Neural progenitor cell (in vitro differentiated cells): ENCODE data around the gene TFE3. TPM values are rescaled to one million over a fixed set of nuclear protein-coding genes. Genes with fewer than 3 reads are reported as not detected.

Experiments
- DNase-seq: peaks from one replicate; pipeline ENCODE4 v3.0.0-alpha.2; 2016; ENCODE audit warnings: low spot score
- H2AFZ ChIP-seq: fragments of 200-600 bp; sonication (generic); replicated peaks from 2 replicates; pipeline ENCODE4 v1.6.1; 2016; ENCODE audit warnings: antibody characterized with exemption
- H3F3A ChIP-seq: fragments of 200-600 bp; sonication (generic); 2 replicates; pipeline ENCODE4 v1.6.1; 2016; ENCODE audit warnings: antibody characterized with exemption, low read depth
- H3K27ac ChIP-seq: fragments of 200-600 bp; sonication (generic); 2 replicates; pipeline ENCODE4 v1.5.1; 2016; ENCODE audit warnings: mild to moderate bottlenecking
- H3K27me3 ChIP-seq: fragments of 200-600 bp; sonication (generic); 2 replicates; pipeline ENCODE4 v1.6.1; 2016; ENCODE audit warnings: mild to moderate bottlenecking, moderate library complexity
- H3K36me3 ChIP-seq: fragments of 200-600 bp; sonication (generic); 2 replicates; pipeline ENCODE4 v1.5.1; 2016
- H3K4me1 ChIP-seq: fragments of 200-600 bp; sonication (generic); 2 replicates; pipeline ENCODE4 v1.6.1; 2016; ENCODE audit warnings: mixed run types
- H3K4me2 ChIP-seq: fragments of 200-600 bp; sonication (generic); 2 replicates; pipeline ENCODE4 v1.6.1; 2016
- H3K4me3 ChIP-seq: fragments of 200-600 bp; sonication (generic); 2 replicates; pipeline ENCODE4 v1.5.1; 2016
- H3K79me2 ChIP-seq: fragments of 200-600 bp; sonication (generic); 2 replicates; pipeline ENCODE4 v1.6.1; 2016; ENCODE audit warnings: low read depth
- H3K9ac ChIP-seq: fragments of 200-600 bp; sonication (generic); 2 replicates; pipeline ENCODE4 v1.6.1; 2016
- H3K9me3 ChIP-seq: fragments of 200-600 bp; sonication (generic); 2 replicates; pipeline ENCODE4 v1.5.1; 2016; ENCODE audit warnings: low read depth
- H4K20me1 ChIP-seq: fragments of 200-600 bp; sonication (generic); 2 replicates; pipeline ENCODE4 v1.6.1; 2016; ENCODE audit warnings: low read depth
- H3K27ac Mint-ChIP-seq: 3 replicates; pipeline ENCODE4 v1.8.0; 2021; ENCODE audit warnings: mixed read lengths
- H3K27me3 Mint-ChIP-seq: 2 replicates; pipeline ENCODE4 v1.8.0; 2022; ENCODE audit warnings: low read depth, mild to moderate bottlenecking, inconsistent platforms, moderate library complexity, mixed read lengths; ENCODE audit not compliant: insufficient read depth
- H3K36me3 Mint-ChIP-seq: 3 replicates; pipeline ENCODE4 v1.8.0; 2021; ENCODE audit warnings: mixed read lengths
- H3K4me1 Mint-ChIP-seq: 3 replicates; pipeline ENCODE4 v1.8.0; 2021; ENCODE audit warnings: mixed read lengths
- H3K4me3 Mint-ChIP-seq: 3 replicates; pipeline ENCODE4 v1.8.0; 2021; ENCODE audit warnings: mild to moderate bottlenecking, moderate library complexity, mixed read lengths
- H3K9me3 Mint-ChIP-seq: 3 replicates; pipeline ENCODE4 v1.8.0; 2020; ENCODE audit warnings: mixed read lengths
- CTCF ChIP-seq: fragments of 200-600 bp; sonication (generic); IDR thresholded peaks from 2 replicates; pipeline ENCODE4 v1.5.1; 2017; ENCODE audit warnings: antibody characterized with exemption, mild to moderate bottlenecking
- EZH2 ChIP-seq: fragments of 200-600 bp; sonication (generic); IDR thresholded peaks from 2 replicates; pipeline ENCODE4 v1.6.1; 2017; ENCODE audit warnings: antibody characterized with exemption, mild to moderate bottlenecking, moderate library complexity
- EZH2phosphoT487 ChIP-seq: fragments of 200-600 bp; sonication (generic); IDR thresholded peaks from 2 replicates; pipeline ENCODE4 v1.6.1; 2017; ENCODE audit warnings: antibody characterized with exemption
- total RNA-seq: library from RNA; depleted of rRNA; stranded (reverse); fragments of >200 nt; gene quantifications from 2 replicates; pipeline ENCODE4 v1.2.3, GENCODE V29; 2015; ENCODE audit warnings: low replicate concordance

TFE3 gene
- total RNA-seq, 1 donor from 2014 or later = 7.9 TPM

- Histone ChIP-seq H3K4me1 (no peaks in the 10 kb centered on the region), H3K4me3 (peak within 1 kb of the TSS; percentile 58), H3F3A (no peaks in the 10 kb centered on the region), H3K27ac (peak within 1 kb of the TSS; percentile 67), H3K9ac (peak within 1 kb of the TSS; percentile 82), H3K79me2 (no peaks in the 10 kb centered on the region), H3K9me3 (no peaks in the 10 kb centered on the region), H3K27me3 (no peaks in the 10 kb centered on the region), H4K20me1 (no peaks in the 10 kb centered on the region), H3K4me2 (peak within 1 kb of the TSS; percentile 77), H3K36me3 (no peaks in the 10 kb centered on the region), H2AFZ (peak within 1 kb of the TSS; percentile 65)
- H3K27me3 Mint-ChIP-seq = no peaks in the 10 kb centered on the region
- H3K36me3 Mint-ChIP-seq = peaks cover 3% of the 10 kb centered on the region
- peak within 1 kb of the TSS; percentile 89 for H3K4me3 Mint-ChIP-seq
- no peak for TF ChIP-seq EZH2
- no peak for TF ChIP-seq EZH2phosphoT487
- TF ChIP-seq CTCF = no peak
- peaks cover 4% of the 10 kb centered on the region for H3K4me1 Mint-ChIP-seq
- peak; percentile 65 for DNase-seq
- peak within 1 kb of the TSS; percentile 93 for H3K27ac Mint-ChIP-seq
- peaks cover 15% of the 10 kb centered on the region for H3K9me3 Mint-ChIP-seq
Observed at GRCh38 chrX:49079489-49080428, 36.6 kb upstream of the TFE3 start, which contains the start of gene WDR45. WDR45 (minus strand) TSS chrX:49079887; CDS start chrX:49078095, 1,792 bp downstream.

GRCh38 chrX:49077941-49078340 is 34.8 kb upstream of the TFE3 start:
- no peak for TF ChIP-seq EZH2
- no peak for TF ChIP-seq CTCF
- TF ChIP-seq EZH2phosphoT487 = no peak
- Histone ChIP-seq H3K79me2 (no peaks in the 10 kb centered on the region), H3F3A (no peaks in the 10 kb centered on the region), H3K9ac (no peak overlapping the region), H3K36me3 (no peaks in the 10 kb centered on the region), H3K4me2 (no peak overlapping the region), H3K27ac (no peak overlapping the region), H2AFZ (no peak overlapping the region), H3K4me3 (no peak overlapping the region), H3K9me3 (no peaks in the 10 kb centered on the region), H4K20me1 (no peaks in the 10 kb centered on the region), H3K27me3 (no peaks in the 10 kb centered on the region), H3K4me1 (no peaks in the 10 kb centered on the region)
- Mint-ChIP-seq H3K4me3 (peak overlapping the region; percentile 21), H3K27ac (no peak overlapping the region), H3K27me3 (peaks cover under 1% of the 10 kb centered on the region), H3K9me3 (peaks cover 15% of the 10 kb centered on the region), H3K36me3 (peaks cover 3% of the 10 kb centered on the region), H3K4me1 (peaks cover 7% of the 10 kb centered on the region)
- DNase-seq = no peak

DNA sequence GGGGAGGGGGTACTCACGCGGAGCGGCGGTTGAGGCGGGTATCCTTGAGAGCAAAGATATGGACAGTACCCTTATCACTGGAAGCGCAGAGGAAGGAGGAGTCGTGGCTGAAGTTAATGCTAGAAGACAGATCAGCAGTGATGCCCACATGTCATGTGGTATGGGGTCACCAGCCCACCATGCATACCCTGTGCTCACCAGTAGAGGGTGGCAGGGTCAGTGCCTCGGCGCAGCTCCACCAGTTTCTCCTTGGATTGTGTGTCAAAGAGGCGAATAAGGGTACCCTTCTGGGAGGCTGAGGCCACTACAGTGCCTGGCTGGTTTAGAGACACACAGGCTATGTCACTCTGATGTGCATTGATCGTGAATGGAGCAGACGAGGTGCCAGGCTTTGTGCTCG is 32.2 kb upstream of the TFE3 start:
- H3K36me3 ChIP-seq = no peaks in the 10 kb centered on the region
- Mint-ChIP-seq H3K4me3 (no peak overlapping the region), H3K27me3 (peaks cover 7% of the 10 kb centered on the region), H3K9me3 (peaks cover 23% of the 10 kb centered on the region), H3K36me3 (no peaks in the 10 kb centered on the region), H3K27ac (no peak overlapping the region), H3K4me1 (peaks cover 12% of the 10 kb centered on the region)
- H4K20me1 ChIP-seq = no peaks in the 10 kb centered on the region
- H3K9ac ChIP-seq = no peak overlapping the region
- H2AFZ ChIP-seq = no peak overlapping the region
- no peaks in the 10 kb centered on the region for H3K9me3 ChIP-seq
- TF ChIP-seq EZH2phosphoT487 (no peak), EZH2 (no peak), CTCF (no peak)
- H3F3A ChIP-seq = no peaks in the 10 kb centered on the region
- H3K79me2 ChIP-seq = no peaks in the 10 kb centered on the region
- no peak overlapping the region for H3K27ac ChIP-seq
- no peaks in the 10 kb centered on the region for H3K4me1 ChIP-seq
- no peak for DNase-seq
- H3K4me3 ChIP-seq = no peak overlapping the region
- H3K4me2 ChIP-seq = no peak overlapping the region
- H3K27me3 ChIP-seq = no peaks in the 10 kb centered on the region
